Vagina (tissue), 2 donors: ENCODE results near the gene CHAF1B. TPM values are rescaled to one million over a fixed set of nuclear protein-coding genes. Genes with fewer than 3 reads are reported as not detected.

ENCODE experiments used
- DNase-seq, 2 donors: peaks; one replicate each; pipeline ENCODE4 v3.0.0-alpha.2; 2017; ENCODE audit errors: extremely low spot score in 2 of 2
- H3K27ac ChIP-seq: fragments of 200-600 bp; sonication (generic); one replicate; pipeline ENCODE4 v1.5.1; 2019
- H3K27me3 ChIP-seq: fragments of 200-600 bp; sonication (generic); one replicate; pipeline ENCODE4 v1.5.1; 2019
- H3K36me3 ChIP-seq, 2 donors: fragments of 200-600 bp; sonication (generic); one replicate each; pipeline ENCODE4 v1.5.1; 2017 to 2019
- H3K4me1 ChIP-seq: fragments of 200-600 bp; sonication (generic); one replicate; pipeline ENCODE4 v1.5.1; 2019
- H3K4me3 ChIP-seq, 2 donors: fragments of 200-600 bp; sonication (generic); 1 replicate in 1 of 2; 2 replicates in 1 of 2; pipeline ENCODE4 v1.5.1; 2016 to 2019
- H3K9me3 ChIP-seq: fragments of 200-600 bp; sonication (generic); one replicate; pipeline ENCODE4 v1.5.1; 2019
- POLR2A ChIP-seq, 2 donors: fragments of 450-650 bp; IDR thresholded peaks; one replicate each; pipeline ENCODE4 v1.6.1; 2017; ENCODE audit warnings: antibody characterized with exemption in 2 of 2, mild to moderate bottlenecking in 2 of 2, moderate library complexity in 2 of 2
- POLR2AphosphoS5 ChIP-seq, 2 donors: sonication (generic); formaldehyde crosslinking; IDR thresholded peaks; one replicate each; pipeline ENCODE4 v1.9.0; 2017; ENCODE audit warnings: antibody characterized with exemption in 2 of 2, mild to moderate bottlenecking in 2 of 2, low read depth in 1 of 2; ENCODE audit not compliant: insufficient read depth in 1 of 2
- intact Hi-C: fragments of 100-400 bp; cut with DNase I; formaldehyde crosslinking; loops from one replicate; pipeline ENCODE4 v1.15.1; 2023
- total RNA-seq: library from RNA; depleted of rRNA; stranded (reverse); fragments of >200 nt; gene quantifications from one replicate; pipeline ENCODE4 v1.2.3, GENCODE V29; 2016
- TF ChIP-seq, protein P1 (sequence below), 3 experiments: fragments of 450-650 bp in 2 of 3; fragments of 200-600 bp in 1 of 3; sonication (generic) in 1 of 3; IDR thresholded peaks; one replicate each; pipeline ENCODE4 v1.5.1; 2017 to 2019; ENCODE audit warnings: antibody characterized with exemption in 3 of 3, mild to moderate bottlenecking in 2 of 3, moderate library complexity in 2 of 3

CHAF1B gene
- total RNA-seq, 1 donor from 2014 or later, result 1.7 TPM

DNA sequence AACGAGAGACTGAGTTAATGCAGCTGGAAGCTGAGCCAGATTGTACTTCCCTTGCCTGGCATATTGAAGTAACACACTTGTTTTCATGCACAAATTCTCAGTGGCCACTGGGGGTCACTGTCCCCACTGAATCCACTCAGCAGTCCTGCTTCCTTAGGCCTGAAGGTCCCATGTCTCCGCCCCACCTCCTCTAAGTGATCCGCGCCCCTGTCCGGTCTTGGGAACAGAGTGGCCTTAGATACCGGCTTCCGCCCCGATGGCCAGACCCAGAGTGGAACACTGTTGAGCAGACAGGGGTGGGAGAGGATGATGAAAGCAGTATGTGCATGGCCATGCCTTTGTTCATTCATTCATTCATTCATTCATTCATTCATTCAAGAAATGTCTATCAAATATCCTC lies 34.8 kb downstream of the CHAF1B start:
- no peaks in the 10 kb centered on the region for H3K4me1 ChIP-seq
- no peaks in the 10 kb centered on the region for H3K9me3 ChIP-seq
- no peak overlapping the region for H3K27ac ChIP-seq
- intact Hi-C loops, result no loop called here
- no peak overlapping the region for H3K4me3 ChIP-seq
- no peak for DNase-seq
- H3K36me3 ChIP-seq, result no peaks in the 10 kb centered on the region
- TF ChIP-seq POLR2AphosphoS5 (IDR thresholded peaks at IDR 0.05; ENCODE audit: insufficient read depth in 1 of 2, low read depth in 1 of 2), result no peak
- TF ChIP-seq, protein P1, sequence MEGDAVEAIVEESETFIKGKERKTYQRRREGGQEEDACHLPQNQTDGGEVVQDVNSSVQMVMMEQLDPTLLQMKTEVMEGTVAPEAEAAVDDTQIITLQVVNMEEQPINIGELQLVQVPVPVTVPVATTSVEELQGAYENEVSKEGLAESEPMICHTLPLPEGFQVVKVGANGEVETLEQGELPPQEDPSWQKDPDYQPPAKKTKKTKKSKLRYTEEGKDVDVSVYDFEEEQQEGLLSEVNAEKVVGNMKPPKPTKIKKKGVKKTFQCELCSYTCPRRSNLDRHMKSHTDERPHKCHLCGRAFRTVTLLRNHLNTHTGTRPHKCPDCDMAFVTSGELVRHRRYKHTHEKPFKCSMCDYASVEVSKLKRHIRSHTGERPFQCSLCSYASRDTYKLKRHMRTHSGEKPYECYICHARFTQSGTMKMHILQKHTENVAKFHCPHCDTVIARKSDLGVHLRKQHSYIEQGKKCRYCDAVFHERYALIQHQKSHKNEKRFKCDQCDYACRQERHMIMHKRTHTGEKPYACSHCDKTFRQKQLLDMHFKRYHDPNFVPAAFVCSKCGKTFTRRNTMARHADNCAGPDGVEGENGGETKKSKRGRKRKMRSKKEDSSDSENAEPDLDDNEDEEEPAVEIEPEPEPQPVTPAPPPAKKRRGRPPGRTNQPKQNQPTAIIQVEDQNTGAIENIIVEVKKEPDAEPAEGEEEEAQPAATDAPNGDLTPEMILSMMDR (IDR thresholded peaks at IDR 0.05), result peak in 2 of 3 experiments; percentile 41 to 61
- H3K27me3 ChIP-seq, result no peaks in the 10 kb centered on the region

DNA sequence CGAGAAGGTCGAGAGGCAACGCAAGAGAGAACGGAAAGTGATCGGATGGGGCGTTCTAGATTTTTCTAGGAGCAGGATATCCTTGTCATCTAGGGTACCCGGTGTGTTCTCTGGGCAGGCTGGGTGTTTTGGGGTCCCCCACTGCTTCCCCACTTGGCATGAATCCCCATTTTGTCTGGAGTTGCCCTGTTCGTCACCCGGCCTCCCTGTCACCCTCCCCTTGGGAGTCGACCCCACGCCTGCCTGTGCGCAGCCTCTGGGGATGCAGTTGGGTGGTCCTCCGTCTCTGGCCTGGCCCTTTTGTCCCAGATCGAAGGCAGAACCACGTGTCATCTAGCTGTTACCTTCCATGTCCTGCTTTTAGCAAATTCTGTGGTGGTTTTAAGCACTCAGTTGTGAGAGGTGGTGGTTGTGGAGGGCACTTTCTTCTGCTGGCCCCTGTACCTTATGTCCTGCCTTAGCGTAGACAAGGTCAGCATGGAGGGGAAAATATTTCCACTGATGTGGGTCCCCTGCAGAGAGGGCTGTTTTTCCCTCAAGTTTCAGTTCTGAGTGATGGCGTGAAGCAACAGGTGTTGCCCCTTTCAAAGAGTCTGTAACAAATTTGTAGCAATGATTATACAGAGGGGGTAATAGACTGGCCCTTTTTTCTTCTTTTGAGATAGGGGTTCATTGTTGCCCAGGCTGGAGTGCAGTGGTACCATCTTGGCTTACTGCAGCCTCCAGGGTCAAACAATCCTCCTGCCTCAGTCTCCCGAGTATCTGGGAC lies 35.6 kb downstream of the CHAF1B start:
- TF ChIP-seq, protein P1 (IDR thresholded peaks at IDR 0.05), result no peak
- no peaks in the 10 kb centered on the region for H3K9me3 ChIP-seq
- intact Hi-C loops, result no loop called here
- H3K36me3 ChIP-seq, result no peaks in the 10 kb centered on the region
- DNase-seq, result no peak
- no peak overlapping the region for H3K27ac ChIP-seq
- H3K4me1 ChIP-seq, result no peaks in the 10 kb centered on the region
- no peak overlapping the region for H3K4me3 ChIP-seq
- H3K27me3 ChIP-seq, result no peaks in the 10 kb centered on the region

DNA sequence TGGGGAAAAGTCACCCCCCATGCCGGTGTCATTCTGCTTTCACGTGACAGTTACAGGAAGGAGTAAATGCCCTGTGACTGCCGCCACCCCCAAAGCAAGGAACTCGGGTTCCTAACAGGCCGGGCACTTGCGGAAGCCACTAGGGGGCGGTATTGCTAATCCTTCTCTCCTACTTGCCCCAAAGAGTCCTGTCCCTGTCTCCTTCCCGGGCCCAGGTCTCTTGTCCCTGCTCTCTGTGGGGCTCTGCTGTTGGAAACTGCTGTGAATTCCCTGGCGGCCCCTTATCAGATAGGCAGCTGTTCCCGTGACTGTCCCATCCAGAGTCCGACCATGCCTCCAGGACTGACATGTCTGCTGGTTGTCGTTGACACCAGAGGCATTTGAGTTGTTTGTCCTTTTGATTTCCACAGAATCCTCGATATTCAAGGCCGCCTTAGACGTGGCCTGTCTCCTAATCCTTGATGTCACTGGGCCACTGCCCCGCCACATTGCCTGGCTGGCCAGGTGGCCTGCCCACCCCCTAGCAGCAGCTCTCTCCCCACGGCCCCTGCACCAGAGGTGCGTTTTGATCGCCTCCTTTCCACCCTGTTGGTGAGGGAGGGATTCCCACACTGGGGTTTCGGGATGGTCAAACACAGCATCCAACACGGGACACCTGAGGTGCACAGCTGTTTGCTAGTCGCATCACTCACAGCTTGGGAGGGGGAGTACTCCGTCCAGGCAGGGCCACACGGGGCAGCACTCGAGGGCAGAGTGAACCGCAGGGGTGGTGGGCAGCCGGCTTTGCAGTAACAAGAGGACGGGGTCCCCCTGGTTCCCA lies 37.3 kb downstream of the CHAF1B start:
- H3K27ac ChIP-seq, result no peak overlapping the region
- TF ChIP-seq, protein P1 (IDR thresholded peaks at IDR 0.05), result peak in 1 of 3 experiments; percentile 22
- TF ChIP-seq POLR2AphosphoS5 (IDR thresholded peaks at IDR 0.05; ENCODE audit: insufficient read depth in 1 of 2, low read depth in 1 of 2) (no peak), POLR2A (IDR thresholded peaks at IDR 0.05) (no peak)
- H3K27me3 ChIP-seq, result no peaks in the 10 kb centered on the region
- H3K9me3 ChIP-seq, result no peaks in the 10 kb centered on the region
- H3K4me1 ChIP-seq, result no peaks in the 10 kb centered on the region
- intact Hi-C loops, result no loop called here
- no peak for DNase-seq
- no peak overlapping the region for H3K4me3 ChIP-seq
- no peaks in the 10 kb centered on the region for H3K36me3 ChIP-seq

DNA sequence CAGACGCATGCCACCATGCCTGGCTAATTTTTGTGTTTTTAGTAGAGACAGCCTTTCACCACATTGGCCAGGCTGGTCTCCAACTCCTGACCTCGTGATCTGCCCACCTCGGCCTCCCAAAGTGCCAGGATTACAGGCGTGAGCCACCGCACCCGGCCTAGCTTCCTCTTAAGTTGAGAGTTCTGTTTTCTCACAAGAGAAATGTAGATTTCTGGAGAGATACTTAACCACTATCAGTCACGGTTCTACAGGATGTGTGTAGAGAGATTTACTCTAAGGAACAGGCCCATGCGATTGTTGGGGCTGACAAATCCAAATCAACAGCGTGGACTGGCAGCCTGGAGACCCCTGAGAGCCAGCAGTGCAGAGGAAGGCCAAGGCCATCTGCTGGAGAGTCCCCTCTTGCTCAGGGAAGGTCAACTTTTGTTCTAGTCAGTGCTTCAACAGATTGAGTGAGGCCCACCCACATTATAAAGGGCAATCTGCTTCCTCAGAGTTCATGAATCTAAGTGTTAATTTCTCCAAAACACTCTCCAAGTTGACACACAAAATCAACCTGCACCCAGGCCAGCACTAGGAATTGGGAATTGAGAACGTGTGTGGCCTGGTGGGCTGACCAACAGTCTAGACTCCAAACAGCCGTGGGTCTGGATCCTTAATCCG lies 38.7 kb downstream of the CHAF1B start:
- Histone ChIP-seq H3K4me1 (no peaks in the 10 kb centered on the region), H3K27me3 (no peaks in the 10 kb centered on the region), H3K4me3 (no peak overlapping the region), H3K36me3 (no peaks in the 10 kb centered on the region), H3K27ac (no peak overlapping the region), H3K9me3 (no peaks in the 10 kb centered on the region)
- no peak for DNase-seq
- intact Hi-C loops, result no loop called here
- TF ChIP-seq, protein P1 (IDR thresholded peaks at IDR 0.05), result no peak
- no peak for TF ChIP-seq POLR2AphosphoS5 (IDR thresholded peaks at IDR 0.05; ENCODE audit: insufficient read depth in 1 of 2, low read depth in 1 of 2)
- TF ChIP-seq POLR2A (IDR thresholded peaks at IDR 0.05), result no peak
